ENCODE results near the gene MYO19. TPM values are rescaled to one million over a fixed set of nuclear protein-coding genes. Genes with fewer than 3 reads are reported as not detected.
A peak's percentile ranks its signal among the peaks of the same experiment; 100 is the strongest.

MYO19 gene
- total RNA-seq, 1 donor from 2014 or later = 88.4 TPM

- Mint-ChIP-seq H3K27me3 (ENCODE audit: unreplicated experiment) (peaks cover 6% of the 10 kb centered on the region), H3K36me3 (ENCODE audit: unreplicated experiment) (no peaks in the 10 kb centered on the region), H3K4me3 (ENCODE audit: unreplicated experiment) (peak overlapping the region; percentile 74), H3K4me1 (ENCODE audit: low read depth, unreplicated experiment) (peaks cover 33% of the 10 kb centered on the region), H3K27ac (ENCODE audit: unreplicated experiment) (peak overlapping the region; percentile 92), H3K9me3 (ENCODE audit: unreplicated experiment) (peaks cover 10% of the 10 kb centered on the region)
- DNase-seq = peak; percentile 68
- no peak for TF ChIP-seq CTCF (IDR thresholded peaks at IDR 0.05; ENCODE audit: partially characterized antibody, unreplicated experiment)
Observed at GRCh38 chr17:36468903-36469635, 65.6 kb downstream of the MYO19 start.

GRCh38 chr17:36464765-36465088, 69.9 kb downstream of the MYO19 start:
- Mint-ChIP-seq H3K36me3 (ENCODE audit: unreplicated experiment) (no peaks in the 10 kb centered on the region), H3K4me1 (ENCODE audit: low read depth, unreplicated experiment) (peaks cover 41% of the 10 kb centered on the region), H3K4me3 (ENCODE audit: unreplicated experiment) (no peak overlapping the region), H3K27ac (ENCODE audit: unreplicated experiment) (no peak overlapping the region), H3K27me3 (ENCODE audit: unreplicated experiment) (peaks cover 17% of the 10 kb centered on the region), H3K9me3 (ENCODE audit: unreplicated experiment) (peaks cover 17% of the 10 kb centered on the region)
- no peak for DNase-seq
- no peak for TF ChIP-seq CTCF (IDR thresholded peaks at IDR 0.05; ENCODE audit: partially characterized antibody, unreplicated experiment)

- peaks cover 17% of the 10 kb centered on the region for H3K27me3 Mint-ChIP-seq (ENCODE audit: unreplicated experiment)
- H3K4me1 Mint-ChIP-seq (ENCODE audit: low read depth, unreplicated experiment) = peaks cover 35% of the 10 kb centered on the region
- H3K9me3 Mint-ChIP-seq (ENCODE audit: unreplicated experiment) = peaks cover 17% of the 10 kb centered on the region
- peak; percentile 71 for DNase-seq
- H3K4me3 Mint-ChIP-seq (ENCODE audit: unreplicated experiment) = no peak overlapping the region
- no peaks in the 10 kb centered on the region for H3K36me3 Mint-ChIP-seq (ENCODE audit: unreplicated experiment)
- H3K27ac Mint-ChIP-seq (ENCODE audit: unreplicated experiment) = peak overlapping the region; percentile 91
- no peak for TF ChIP-seq CTCF (IDR thresholded peaks at IDR 0.05; ENCODE audit: partially characterized antibody, unreplicated experiment)
Observed at GRCh38 chr17:36463916-36464764, 70.5 kb downstream of the MYO19 start.

GRCh38 chr17:36461330-36462110, 73.1 kb downstream of the MYO19 start:
- peak overlapping the region; percentile 91 for H3K27ac Mint-ChIP-seq (ENCODE audit: unreplicated experiment)

More at GRCh38 chr17:36461330-36462110, 73.1 kb downstream of the MYO19 start:
- no peak overlapping the region for H3K4me3 Mint-ChIP-seq (ENCODE audit: unreplicated experiment)
- H3K4me1 Mint-ChIP-seq (ENCODE audit: low read depth, unreplicated experiment) = peaks cover 20% of the 10 kb centered on the region
- DNase-seq = no peak
- no peaks in the 10 kb centered on the region for H3K36me3 Mint-ChIP-seq (ENCODE audit: unreplicated experiment)
- no peak for TF ChIP-seq CTCF (IDR thresholded peaks at IDR 0.05; ENCODE audit: partially characterized antibody, unreplicated experiment)
- H3K9me3 Mint-ChIP-seq (ENCODE audit: unreplicated experiment) = peaks cover 11% of the 10 kb centered on the region
- H3K27me3 Mint-ChIP-seq (ENCODE audit: unreplicated experiment) = peaks cover 16% of the 10 kb centered on the region
